Kasumi-1 (cell line): Measurements from ENCODE around the gene TNFRSF14.
A peak's percentile ranks its signal among the peaks of the same experiment; 100 is the strongest.
"Not testable (repeated sequence)": the region's sequence is repeated elsewhere in the genome, so short reads cannot be mapped to it uniquely, and the experiment has no call there.

Experiments
- DNase-seq, 2 experiments: peaks; one replicate each; lab custom pipeline; 2025; lab: John Stamatoyannopoulos, UW

Gene TNFRSF14

DNA sequence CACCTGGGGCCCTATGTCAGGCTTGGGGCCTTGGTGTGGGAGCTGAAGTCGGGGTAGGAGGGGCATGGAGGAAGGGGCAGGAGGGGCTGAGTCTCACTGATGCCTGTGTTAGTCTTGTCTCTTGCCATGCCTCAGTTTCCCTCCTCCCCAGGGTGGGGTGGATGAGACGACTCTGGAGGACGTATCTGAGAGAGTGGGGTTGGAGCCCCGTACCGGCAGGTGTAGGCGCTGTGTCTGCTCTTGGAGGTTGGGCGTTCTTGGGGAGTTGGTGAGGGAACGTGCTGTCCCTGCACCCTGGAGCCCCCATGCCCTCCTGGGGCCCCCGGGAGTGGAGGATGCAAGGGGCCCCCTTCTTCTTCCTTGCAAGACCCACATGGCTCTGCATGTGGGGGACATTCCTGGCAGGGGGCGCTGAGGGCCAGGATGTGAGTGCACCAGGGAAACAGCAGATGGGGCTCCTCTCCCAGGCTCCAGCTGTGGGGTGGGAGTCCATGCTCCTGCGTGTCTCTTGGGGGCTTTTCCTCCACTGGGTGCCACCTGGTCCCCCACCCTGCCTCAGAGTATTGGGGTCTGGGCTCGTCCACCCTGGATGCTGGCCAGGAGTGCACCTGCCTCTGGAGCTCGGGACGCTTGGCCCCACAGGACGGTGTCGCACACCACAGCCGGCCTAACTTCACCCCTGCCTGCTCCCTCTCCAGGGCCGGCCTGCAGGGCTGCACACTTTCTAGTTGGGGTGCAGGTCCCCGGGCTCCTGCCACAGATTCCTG, 1.4 kb upstream of the TNFRSF14 start:
- peak; percentile 18 to 34 for DNase-seq

- DNase-seq: peak; percentile 66 to 76
These were observed 416 bp upstream of the TNFRSF14 start for GRCh38 chr1:2555634-2556276.

DNA sequence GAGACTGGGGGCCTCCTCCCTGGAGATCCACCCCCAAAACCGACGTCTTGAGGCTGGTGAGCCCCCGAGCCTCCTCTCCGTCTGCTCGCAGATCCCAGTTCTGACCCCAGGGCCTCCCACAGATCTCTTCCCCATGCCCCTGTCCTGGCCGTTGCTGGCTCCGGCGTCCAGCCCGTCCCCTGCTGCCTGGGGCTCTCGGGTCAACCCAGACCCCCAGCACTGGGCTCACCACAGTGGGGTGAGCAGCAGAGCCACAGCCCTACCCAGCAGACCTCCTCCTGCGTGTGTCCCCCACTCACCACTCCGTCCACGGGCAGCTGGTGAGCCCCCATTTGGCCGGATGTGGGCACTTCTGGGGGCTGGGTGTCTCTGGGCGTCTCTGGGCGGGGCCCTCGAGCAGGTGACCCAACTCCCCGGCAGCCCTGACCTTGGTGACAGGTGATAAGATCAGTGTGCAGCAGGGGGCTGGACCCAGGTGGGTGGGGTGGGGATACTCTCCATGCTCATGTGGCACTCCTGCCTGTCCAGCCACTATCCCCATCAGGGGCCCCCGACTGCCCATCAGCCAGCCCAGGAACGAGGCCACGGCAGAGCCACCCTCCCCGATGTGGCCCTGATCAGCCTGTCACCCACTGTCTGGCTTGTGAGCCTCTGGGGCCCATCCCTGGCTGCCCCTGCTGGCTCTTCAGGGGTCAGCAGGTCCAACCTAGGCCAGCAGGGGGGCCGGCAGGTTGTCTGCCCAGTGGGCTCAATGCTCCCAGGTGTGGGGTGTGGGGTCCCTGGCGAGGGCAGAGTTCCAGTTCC, 709 bp downstream of the TNFRSF14 start:
- DNase-seq: no peak

GRCh38 chr1:2557482-2558400, 1.6 kb downstream of the TNFRSF14 start:
- DNase-seq: no peak

DNA sequence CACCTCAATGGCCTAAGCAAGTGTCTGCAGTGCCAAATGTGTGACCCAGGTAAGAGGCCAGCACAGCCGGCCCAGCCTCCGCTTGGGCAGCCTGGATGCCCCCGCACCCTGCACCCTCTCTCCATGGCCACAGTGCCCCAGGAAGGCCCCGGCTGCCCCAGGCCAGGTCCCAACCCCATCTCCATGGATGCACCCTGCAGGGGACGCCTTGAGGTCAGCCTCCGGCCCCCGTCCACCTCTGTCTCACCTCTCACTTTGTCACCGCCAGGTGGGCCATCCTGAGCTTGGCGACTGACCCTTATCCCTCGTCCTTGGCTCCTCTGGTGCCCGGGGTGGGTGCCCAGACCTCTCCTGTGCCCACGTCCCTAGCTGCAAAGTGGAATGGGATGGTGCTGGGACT, 2.2 kb downstream of the TNFRSF14 start:
- DNase-seq: no peak

- DNase-seq: no peak
These were observed 2.7 kb downstream of the TNFRSF14 start for GRCh38 chr1:2558861-2559260.

GRCh38 chr1:2559509-2560298, 3.5 kb downstream of the TNFRSF14 start:
- DNase-seq: no peak

DNA sequence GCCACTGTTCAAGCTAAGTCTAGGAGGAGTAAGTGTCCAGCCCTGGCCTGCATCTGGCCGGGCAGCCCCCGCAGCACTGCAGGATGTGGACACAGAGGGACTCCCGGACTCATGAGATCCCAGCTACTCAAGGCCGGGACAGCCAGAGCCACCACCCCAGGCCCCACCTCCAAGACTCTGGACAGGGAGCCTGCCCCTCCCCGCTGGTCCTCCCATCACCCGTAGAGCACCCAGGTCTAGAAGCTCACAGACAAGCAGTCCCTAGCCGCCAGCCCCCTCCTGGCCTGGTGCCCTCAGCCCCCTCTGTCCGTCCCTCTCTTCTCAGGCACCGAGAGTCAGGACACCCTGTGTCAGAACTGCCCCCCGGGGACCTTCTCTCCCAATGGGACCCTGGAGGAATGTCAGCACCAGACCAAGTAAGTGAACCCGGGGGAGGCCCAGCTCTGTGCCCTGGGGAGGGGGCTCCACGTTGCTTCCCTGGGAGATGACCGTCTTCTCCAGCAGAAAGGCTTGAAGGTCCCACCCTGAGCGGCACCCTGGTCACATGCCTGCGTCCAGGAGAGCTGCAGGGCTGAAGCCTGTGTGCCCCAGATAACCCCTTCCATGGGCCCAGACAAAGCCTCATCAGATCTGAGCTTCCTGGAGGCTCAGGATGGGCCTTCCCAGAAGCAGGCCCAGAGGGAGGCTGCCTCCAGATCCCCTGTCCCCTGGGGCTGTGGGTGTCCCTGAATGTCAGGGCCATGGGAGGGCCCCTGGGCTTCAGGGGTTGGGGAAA, 4.3 kb downstream of the TNFRSF14 start:
- no peak for DNase-seq

DNA sequence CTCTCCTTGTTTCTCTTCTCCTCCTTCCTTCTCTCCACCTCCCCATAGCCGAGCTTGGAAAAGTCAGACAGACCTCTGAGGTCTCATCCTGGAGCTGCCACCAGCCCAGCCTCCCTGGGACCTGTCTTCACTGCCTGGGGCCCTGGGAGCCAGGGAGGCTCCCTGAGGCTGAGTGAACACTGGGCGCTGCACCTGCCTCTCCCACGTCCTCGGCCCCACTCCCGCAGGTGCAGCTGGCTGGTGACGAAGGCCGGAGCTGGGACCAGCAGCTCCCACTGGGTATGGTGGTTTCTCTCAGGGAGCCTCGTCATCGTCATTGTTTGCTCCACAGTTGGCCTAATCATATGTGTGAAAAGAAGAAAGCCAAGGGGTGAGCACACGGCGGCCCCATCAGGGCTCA, 5.3 kb downstream of the TNFRSF14 start:
- DNase-seq: no peak

GRCh38 chr1:2561898-2562895, 6.0 kb downstream of the TNFRSF14 start:
- peak in 1 of 2 experiments; percentile 18 for DNase-seq

GRCh38 chr1:2563205-2563604, 7.0 kb downstream of the TNFRSF14 start:
- no peak for DNase-seq

- no peak for DNase-seq
These were observed 8.0 kb downstream of the TNFRSF14 start for GRCh38 chr1:2564006-2564814.

GRCh38 chr1:2564815-2565374, 8.7 kb downstream of the TNFRSF14 start:
- DNase-seq: no peak

DNA sequence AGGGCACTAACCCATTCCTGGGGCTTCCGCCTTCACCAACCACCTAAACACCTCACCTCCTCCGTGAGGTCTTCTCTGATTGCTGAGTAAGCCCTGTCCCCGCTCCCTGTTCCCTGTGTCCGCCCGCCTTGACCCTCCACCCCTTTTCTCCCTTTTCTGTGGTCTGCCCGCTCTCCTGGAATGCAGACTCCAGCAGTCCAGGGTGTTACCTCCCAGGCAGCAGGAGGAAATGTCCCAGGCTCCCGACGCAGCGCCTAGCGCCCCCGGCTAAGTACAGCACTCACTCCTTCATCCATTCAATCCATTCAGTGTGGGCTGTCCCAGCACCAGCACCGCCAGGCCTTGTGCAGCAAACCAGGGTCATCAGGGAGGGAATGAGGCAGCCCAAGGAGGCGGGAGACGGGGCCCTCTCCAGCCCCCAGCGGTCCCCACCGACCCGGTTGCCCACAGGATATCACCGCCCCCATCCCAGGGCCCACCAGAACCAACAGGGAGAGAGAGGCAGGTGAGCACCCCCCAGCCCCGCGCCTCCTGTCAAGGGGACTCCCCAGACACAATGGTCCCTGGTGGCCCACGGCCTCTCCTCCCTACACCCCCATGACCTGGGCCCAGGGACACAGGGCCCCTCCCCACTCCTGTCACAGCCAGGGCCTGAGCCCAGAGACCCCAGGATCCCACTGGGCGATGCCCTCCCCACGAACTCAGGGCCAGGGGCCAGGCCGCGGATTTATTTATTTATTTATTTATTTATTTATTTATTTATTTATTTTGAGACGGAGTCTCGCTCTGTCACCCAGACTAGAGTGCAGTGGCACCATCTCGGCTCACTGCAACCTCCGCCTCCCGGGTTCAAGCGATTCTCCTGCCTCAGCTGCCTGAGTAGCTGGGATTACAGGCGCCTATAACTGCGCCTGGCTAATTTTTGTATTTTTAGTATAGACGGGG, 10.2 kb downstream of the TNFRSF14 start:
- peak; percentile 15 to 46 for DNase-seq

- no peak for DNase-seq
These were observed 11.0 kb downstream of the TNFRSF14 start for GRCh38 chr1:2567083-2567679.

DNA sequence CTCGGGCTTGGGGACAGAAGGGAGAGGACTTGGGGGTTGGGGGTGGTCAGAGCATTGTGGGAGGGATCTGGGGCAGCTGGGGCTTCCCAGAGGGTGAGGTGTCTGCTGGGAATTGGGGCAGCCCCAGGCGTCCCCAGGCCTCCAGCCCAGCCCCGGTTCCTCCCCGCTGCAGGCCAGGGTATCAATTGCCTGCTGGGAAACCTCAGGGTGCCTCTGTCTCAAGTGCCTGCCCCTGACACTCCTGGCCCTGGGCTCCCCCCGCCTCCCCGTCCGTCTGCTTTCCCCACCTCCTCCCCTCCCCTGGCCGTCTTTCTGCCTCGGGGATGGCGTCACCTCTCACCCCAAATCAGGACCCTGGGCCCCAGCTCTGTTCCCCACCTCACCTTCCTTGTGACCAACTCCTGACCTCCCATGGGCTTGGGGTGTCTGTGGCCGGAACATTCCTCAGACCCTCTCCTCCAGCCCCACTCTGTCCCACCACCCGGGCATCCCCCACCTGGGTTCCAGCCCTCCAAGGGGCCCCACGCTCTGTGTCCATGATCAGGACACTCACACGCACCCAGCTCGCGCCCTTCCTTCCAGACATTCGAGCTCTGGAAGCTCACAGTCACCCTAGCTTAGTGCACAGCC, 12.1 kb downstream of the TNFRSF14 start:
- not testable (repeated sequence) for DNase-seq
